ENCODE measurements around the gene KRT72. TPM values are rescaled to one million over a fixed set of nuclear protein-coding genes. Genes with fewer than 3 reads are reported as not detected.

The KRT72 gene
- total and polyA plus RNA-seq, 4 donors = 0.14 to 0.17 (median 0.14) TPM; not detected in 1

DNA sequence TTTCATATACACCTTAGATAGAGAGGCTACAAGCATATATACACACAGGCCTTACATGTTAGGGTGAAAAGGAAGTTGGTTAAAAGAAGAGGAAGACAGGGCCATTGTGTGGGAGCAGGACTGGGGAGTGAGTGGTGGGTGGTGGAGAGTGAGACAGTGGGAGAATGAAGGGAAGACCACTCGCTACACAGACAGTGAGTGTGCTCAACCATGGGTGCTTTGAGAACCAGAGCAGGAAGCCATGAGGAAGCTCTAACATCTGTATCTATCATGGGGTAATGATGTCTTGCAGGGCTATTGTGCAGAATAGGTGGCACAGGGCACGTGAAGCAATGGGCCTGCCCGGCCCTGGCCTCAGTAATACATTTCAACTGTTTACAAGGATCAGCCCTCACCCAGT lies 16.2 kb downstream of the KRT72 start:
- WGBS, 2 donors = 85 to 89% methylated on average over 3 of the region's 3 CpGs
- Histone ChIP-seq H3K4me1 (ENCODE audit: control insufficient read depth in 5 of 5, insufficient read depth in 5 of 5, low read length in 5 of 5) (no peaks in the 10 kb centered on the region), H3K9ac (ENCODE audit: insufficient read depth in 1 of 2, low read length in 2 of 2) (no peak overlapping the region), H3K36me3 (ENCODE audit: control insufficient read depth in 4 of 4, insufficient read depth in 4 of 4, low read length in 4 of 4) (no peaks in the 10 kb centered on the region), H3K27me3 (ENCODE audit: control insufficient read depth in 3 of 3, insufficient read depth in 3 of 3, low read length in 2 of 3) (peaks cover 0 to 9% (median 0%) of the 10 kb centered on the region in 3 donors), H3K9me3 (ENCODE audit: control insufficient read depth in 4 of 4, insufficient read depth in 3 of 4, low read length in 3 of 4) (peaks cover 0 to 1% (median 0%) of the 10 kb centered on the region in 4 donors), H3K4me3 (no peak overlapping the region), H3K27ac (ENCODE audit: low read depth in 1 of 2, low read length in 1 of 2) (no peak overlapping the region)
- ATAC-seq (ENCODE audit: insufficient read depth, low FRiP score) (no peak), DNase-seq (no peak)
- TF ChIP-seq, protein P1, sequence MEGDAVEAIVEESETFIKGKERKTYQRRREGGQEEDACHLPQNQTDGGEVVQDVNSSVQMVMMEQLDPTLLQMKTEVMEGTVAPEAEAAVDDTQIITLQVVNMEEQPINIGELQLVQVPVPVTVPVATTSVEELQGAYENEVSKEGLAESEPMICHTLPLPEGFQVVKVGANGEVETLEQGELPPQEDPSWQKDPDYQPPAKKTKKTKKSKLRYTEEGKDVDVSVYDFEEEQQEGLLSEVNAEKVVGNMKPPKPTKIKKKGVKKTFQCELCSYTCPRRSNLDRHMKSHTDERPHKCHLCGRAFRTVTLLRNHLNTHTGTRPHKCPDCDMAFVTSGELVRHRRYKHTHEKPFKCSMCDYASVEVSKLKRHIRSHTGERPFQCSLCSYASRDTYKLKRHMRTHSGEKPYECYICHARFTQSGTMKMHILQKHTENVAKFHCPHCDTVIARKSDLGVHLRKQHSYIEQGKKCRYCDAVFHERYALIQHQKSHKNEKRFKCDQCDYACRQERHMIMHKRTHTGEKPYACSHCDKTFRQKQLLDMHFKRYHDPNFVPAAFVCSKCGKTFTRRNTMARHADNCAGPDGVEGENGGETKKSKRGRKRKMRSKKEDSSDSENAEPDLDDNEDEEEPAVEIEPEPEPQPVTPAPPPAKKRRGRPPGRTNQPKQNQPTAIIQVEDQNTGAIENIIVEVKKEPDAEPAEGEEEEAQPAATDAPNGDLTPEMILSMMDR (IDR thresholded peaks at IDR 0.05; ENCODE audit: control extremely low read depth, extremely low read depth) = no peak

DNA sequence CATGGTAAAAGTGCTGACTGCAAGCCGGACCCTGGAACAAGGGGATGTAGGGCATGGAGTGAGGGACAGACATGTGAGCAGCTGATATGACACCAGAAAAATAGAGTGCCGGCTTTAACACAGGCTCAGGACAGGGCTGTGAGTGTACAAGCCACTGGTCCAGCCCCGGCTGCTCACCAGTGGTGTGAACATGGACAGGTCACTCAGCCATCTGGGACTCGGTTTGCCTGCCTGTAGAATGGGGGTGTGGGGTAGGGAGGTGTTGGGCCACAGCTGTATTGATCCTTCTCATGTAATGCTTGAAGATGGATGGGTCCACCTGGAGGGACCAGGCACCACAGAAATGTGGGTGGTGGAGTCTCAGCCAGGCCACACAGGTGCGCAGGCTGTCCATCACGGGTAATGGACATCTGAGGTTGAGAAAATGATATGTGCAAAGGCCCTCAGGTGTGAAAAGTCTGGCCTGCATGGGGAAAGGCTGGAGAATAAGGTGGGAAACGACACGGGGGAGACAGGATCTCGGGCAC lies 17.0 kb downstream of the KRT72 start:
- 87 to 92% methylated on average over 9 of the region's 9 CpGs for WGBS, 2 donors
- peak in 1 of 3 donors; percentile 4 for DNase-seq
- Histone ChIP-seq H3K9me3 (ENCODE audit: control insufficient read depth in 4 of 4, insufficient read depth in 3 of 4, low read length in 3 of 4) (peaks cover 0 to 1% (median 0%) of the 10 kb centered on the region in 4 donors), H3K27me3 (ENCODE audit: control insufficient read depth in 3 of 3, insufficient read depth in 3 of 3, low read length in 2 of 3) (peaks cover 0 to 9% (median 0%) of the 10 kb centered on the region in 3 donors), H3K4me3 (no peak overlapping the region), H3K9ac (ENCODE audit: insufficient read depth in 1 of 2, low read length in 2 of 2) (no peak overlapping the region), H3K27ac (ENCODE audit: low read depth in 1 of 2, low read length in 1 of 2) (no peak overlapping the region), H3K36me3 (ENCODE audit: control insufficient read depth in 4 of 4, insufficient read depth in 4 of 4, low read length in 4 of 4) (no peaks in the 10 kb centered on the region), H3K4me1 (ENCODE audit: control insufficient read depth in 5 of 5, insufficient read depth in 5 of 5, low read length in 5 of 5) (no peaks in the 10 kb centered on the region)
- ATAC-seq (ENCODE audit: insufficient read depth, low FRiP score) = no peak
- TF ChIP-seq, protein P1 (IDR thresholded peaks at IDR 0.05; ENCODE audit: control extremely low read depth, extremely low read depth) = no peak

DNA sequence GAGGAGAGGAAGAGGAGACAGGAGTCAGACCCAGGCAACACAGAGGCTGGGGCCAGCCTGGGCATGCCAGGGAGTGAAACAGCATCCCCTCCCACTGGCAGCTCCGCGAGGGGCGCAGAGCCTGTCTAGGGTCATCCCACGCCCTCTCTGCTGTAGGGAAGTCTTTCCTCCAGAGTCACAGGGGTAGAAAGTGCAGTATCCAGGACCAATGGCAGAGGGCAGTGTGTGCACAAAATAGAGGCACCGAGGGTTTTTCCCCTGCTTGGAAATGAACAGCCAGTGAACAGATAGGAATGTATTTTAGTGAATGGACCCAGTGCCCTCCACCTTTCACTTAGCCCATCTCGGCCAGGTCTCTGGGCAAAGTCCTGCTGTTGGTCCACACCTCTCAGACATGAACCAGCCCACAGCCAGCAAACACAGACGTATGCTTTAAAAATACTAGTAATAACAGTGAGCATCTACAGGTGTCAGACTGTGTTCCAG lies 18.2 kb downstream of the KRT72 start:
- Histone ChIP-seq H3K4me1 (ENCODE audit: control insufficient read depth in 5 of 5, insufficient read depth in 5 of 5, low read length in 5 of 5) (no peaks in the 10 kb centered on the region), H3K9ac (ENCODE audit: insufficient read depth in 1 of 2, low read length in 2 of 2) (no peak overlapping the region), H3K27me3 (ENCODE audit: control insufficient read depth in 3 of 3, insufficient read depth in 3 of 3, low read length in 2 of 3) (peaks cover 0 to 9% (median 0%) of the 10 kb centered on the region in 3 donors), H3K27ac (ENCODE audit: low read depth in 1 of 2, low read length in 1 of 2) (no peak overlapping the region), H3K9me3 (ENCODE audit: control insufficient read depth in 4 of 4, insufficient read depth in 3 of 4, low read length in 3 of 4) (peaks cover 0 to 1% (median 0%) of the 10 kb centered on the region in 4 donors), H3K4me3 (no peak overlapping the region), H3K36me3 (ENCODE audit: control insufficient read depth in 4 of 4, insufficient read depth in 4 of 4, low read length in 4 of 4) (no peaks in the 10 kb centered on the region)
- TF ChIP-seq, protein P1 (IDR thresholded peaks at IDR 0.05; ENCODE audit: control extremely low read depth, extremely low read depth) = peak; percentile 61
- DNase-seq (peak; percentile 53 to 59 (median 59)), ATAC-seq (ENCODE audit: insufficient read depth, low FRiP score) (no peak)
- 14 to 19% methylated on average over 7 of the region's 7 CpGs for WGBS, 2 donors

Data from lung (tissue), 12 donors.